HepG2 (cell line): ENCODE data around the gene ANXA9. TPM values are rescaled to one million over a fixed set of nuclear protein-coding genes. Genes with fewer than 3 reads are reported as not detected.

Experiments
- AHDC1 ChIP-seq: sonication (generic); formaldehyde crosslinking; IDR thresholded peaks from 2 replicates; pipeline ENCODE4 v1.5.1; 2020; ENCODE audit warnings: mild to moderate bottlenecking, missing genetic modification reagents, borderline replicate concordance
- ARID4A ChIP-seq: sonication (generic); formaldehyde crosslinking; IDR thresholded peaks from 2 replicates; pipeline ENCODE4 v1.5.0; 2020; ENCODE audit warnings: mild to moderate bottlenecking, missing genetic modification reagents, borderline replicate concordance
- HINFP ChIP-seq: sonication (generic); formaldehyde crosslinking; IDR thresholded peaks from 2 replicates; pipeline ENCODE4 v1.4.0; 2020; ENCODE audit warnings: low read depth, mild to moderate bottlenecking, missing genetic modification reagents
- IKZF1 ChIP-seq: fragments of 450-650 bp; IDR thresholded peaks from 2 replicates; pipeline ENCODE4 v1.7.1; 2016
- JDP2 ChIP-seq: sonication (generic); formaldehyde crosslinking; IDR thresholded peaks from 2 replicates; pipeline ENCODE4 v1.8.1; 2022; ENCODE audit warnings: missing genetic modification reagents, borderline replicate concordance
- KLF9 ChIP-seq: IDR thresholded peaks from 2 replicates; pipeline ENCODE4 v1.6.1; 2016; ENCODE audit warnings: low read depth
- MEF2D ChIP-seq: sonication (generic); formaldehyde crosslinking; IDR thresholded peaks from 2 replicates; pipeline ENCODE4 v1.5.1; 2020; ENCODE audit warnings: mild to moderate bottlenecking, missing genetic modification reagents
- SMARCC2 ChIP-seq: fragments of 450-650 bp; IDR thresholded peaks from 2 replicates; pipeline ENCODE4 v1.6.1; 2017; ENCODE audit warnings: antibody characterized with exemption, mild to moderate bottlenecking
- SP5 ChIP-seq: IDR thresholded peaks from 2 replicates; pipeline ENCODE4 v1.6.1; 2016; ENCODE audit warnings: low read depth, borderline replicate concordance
- SPEN ChIP-seq: sonication (generic); formaldehyde crosslinking; IDR thresholded peaks from 2 replicates; pipeline ENCODE4 v1.5.1; 2020; ENCODE audit warnings: low read depth, mild to moderate bottlenecking, missing genetic modification reagents
- polyA plus RNA-seq, 8 experiments: library from polyadenylated mRNA; depleted of rRNA in 3 of 8; stranded (reverse) in 7 of 8; unstranded in 1 of 8; fragments of >200 nt; fragmentation: Illumina TruSeq in 4 of 8; extraction: Trizol in 4 of 8; gene quantifications; 2 replicates each; pipeline versions ENCODE4 v1.2.1 to v1.2.3, GENCODE V29; 2011 to 2016; ENCODE audit warnings: low read depth in 4 of 8, missing spikeins in 1 of 8, mixed read lengths in 1 of 8; ENCODE audit not compliant: insufficient read depth in 1 of 8
- total RNA-seq, 5 experiments: library from RNA; depleted of rRNA; stranded (reverse); fragments of >200 nt; fragmentation: Illumina TruSeq; extraction: Trizol; gene quantifications; 2 replicates each; pipeline ENCODE4 v1.2.3, GENCODE V29; 2016; ENCODE audit warnings: low read depth in 1 of 5
- TF ChIP-seq, protein P1 (sequence below), 2 experiments: sonication (generic) in 1 of 2; formaldehyde crosslinking in 1 of 2; IDR thresholded peaks; 2 replicates each; pipeline versions ENCODE4 v1.4.0 to v1.6.1; 2018 to 2020; ENCODE audit warnings: missing genetic modification reagents in 2 of 2, borderline replicate concordance in 1 of 2, low read depth in 1 of 2, mild to moderate bottlenecking in 1 of 2, missing biosample characterization in 1 of 2
- TF ChIP-seq, protein P2 (sequence below): sonication (generic); formaldehyde crosslinking; IDR thresholded peaks from 2 replicates; pipeline ENCODE4 v1.4.0; 2020; ENCODE audit warnings: missing genetic modification reagents

Gene ANXA9
- total and polyA plus RNA-seq, 2 of the 13 experiments (the other 11 are each of a cell fraction or from before 2014, with no cell fraction given) = 13.3 to 23.9 TPM

- TF ChIP-seq ARID4A (peak; percentile 62), SP5 (CRISPR knock-in tag) (0 out of 2 replicates have a peak, but pooled peaks have one; percentile 14), MEF2D (CRISPR knock-in tag) (peak; percentile 58), HINFP (CRISPR knock-in tag) (no peak), SMARCC2 (0 out of 2 replicates have a peak, but pooled peaks have one; percentile 5), KLF9 (CRISPR knock-in tag) (no peak), AHDC1 (peak; percentile 86; the same call in 1 of the 2 replicates), IKZF1 (no peak), SPEN (CRISPR knock-in tag) (no peak), JDP2 (CRISPR knock-in tag) (no peak)
- TF ChIP-seq, protein P1, sequence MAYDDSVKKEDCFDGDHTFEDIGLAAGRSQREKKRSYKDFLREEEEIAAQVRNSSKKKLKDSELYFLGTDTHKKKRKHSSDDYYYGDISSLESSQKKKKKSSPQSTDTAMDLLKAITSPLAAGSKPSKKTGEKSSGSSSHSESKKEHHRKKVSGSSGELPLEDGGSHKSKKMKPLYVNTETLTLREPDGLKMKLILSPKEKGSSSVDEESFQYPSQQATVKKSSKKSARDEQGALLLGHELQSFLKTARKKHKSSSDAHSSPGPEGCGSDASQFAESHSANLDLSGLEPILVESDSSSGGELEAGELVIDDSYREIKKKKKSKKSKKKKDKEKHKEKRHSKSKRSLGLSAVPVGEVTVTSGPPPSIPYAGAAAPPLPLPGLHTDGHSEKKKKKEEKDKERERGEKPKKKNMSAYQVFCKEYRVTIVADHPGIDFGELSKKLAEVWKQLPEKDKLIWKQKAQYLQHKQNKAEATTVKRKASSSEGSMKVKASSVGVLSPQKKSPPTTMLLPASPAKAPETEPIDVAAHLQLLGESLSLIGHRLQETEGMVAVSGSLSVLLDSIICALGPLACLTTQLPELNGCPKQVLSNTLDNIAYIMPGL (CRISPR knock-in tag; IDR thresholded peaks at IDR 0.05; ENCODE audit: borderline replicate concordance in 1 of 2, low read depth in 1 of 2) = peak; percentile 50 to 67; a peak in 2 of 4 replicates
- TF ChIP-seq, protein P2, sequence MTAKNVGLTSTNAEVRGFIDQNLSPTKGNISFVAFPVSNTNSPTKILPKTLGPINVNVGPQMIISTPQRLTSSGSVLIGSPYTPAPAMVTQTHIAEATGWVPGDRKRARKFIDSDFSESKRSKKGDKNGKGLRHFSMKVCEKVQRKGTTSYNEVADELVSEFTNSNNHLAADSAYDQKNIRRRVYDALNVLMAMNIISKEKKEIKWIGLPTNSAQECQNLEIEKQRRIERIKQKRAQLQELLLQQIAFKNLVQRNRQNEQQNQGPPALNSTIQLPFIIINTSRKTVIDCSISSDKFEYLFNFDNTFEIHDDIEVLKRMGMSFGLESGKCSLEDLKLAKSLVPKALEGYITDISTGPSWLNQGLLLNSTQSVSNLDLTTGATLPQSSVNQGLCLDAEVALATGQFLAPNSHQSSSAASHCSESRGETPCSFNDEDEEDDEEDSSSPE = no peak
Measured at GRCh38 chr1:151012684-151013471, 30.8 kb downstream of the ANXA9 start (continued).
